Body of pancreas (tissue), 4 donors: ENCODE measurements around the gene FAM131B. TPM values are rescaled to one million over a fixed set of nuclear protein-coding genes. Genes with fewer than 3 reads are reported as not detected.

Source experiments
- ATAC-seq: fragments of 150-250 bp; one replicate; pipeline ENCODE4 v1.9.1; 2016
- DNase-seq, 4 donors: peaks; one replicate each; pipeline ENCODE4 v3.0.0-alpha.2; 2019
- H3K27ac ChIP-seq, 4 donors: fragments of 200-600 bp; sonication (generic); 1 replicate in 3 of 4; 2 replicates in 1 of 4; pipeline versions ENCODE4 v1.5.1 to v1.6.1; 2016 to 2019; ENCODE audit warnings: mild to moderate bottlenecking in 1 of 4, mixed read lengths in 1 of 4, moderate library complexity in 1 of 4
- H3K27me3 ChIP-seq, 2 donors: fragments of 200-600 bp; sonication (generic); one replicate each; pipeline ENCODE4 v1.6.0; 2016; ENCODE audit warnings: mild to moderate bottlenecking in 1 of 2
- H3K36me3 ChIP-seq, 2 donors: fragments of 200-600 bp; sonication (generic); replicated peaks in 1 of 2; 2 replicates each; pipeline ENCODE4 v1.5.1; 2016; ENCODE audit warnings: low read depth in 2 of 2; ENCODE audit not compliant: insufficient read depth in 1 of 2
- H3K4me1 ChIP-seq: fragments of 200-600 bp; sonication (generic); one replicate; pipeline ENCODE4 v1.6.0; 2016
- H3K4me3 ChIP-seq, 2 donors: fragments of 200-600 bp; sonication (generic); 1 replicate in 1 of 2; 2 replicates in 1 of 2; pipeline ENCODE4 v1.5.1; 2016 to 2019
- H3K9me3 ChIP-seq, 3 donors: fragments of 200-600 bp; sonication (generic); 1 replicate in 2 of 3; 2 replicates in 1 of 3; pipeline ENCODE4 v1.5.1; 2016
- POLR2A ChIP-seq, 3 donors: fragments of 450-650 bp; IDR thresholded peaks; one replicate each; pipeline ENCODE4 v1.6.1; 2016; ENCODE audit warnings: antibody characterized with exemption in 3 of 3, mild to moderate bottlenecking in 2 of 3
- WGBS, 2 donors: methylation state at CpG; one replicate each; pipeline ENCODE4 v1.1.5; 2017; 5-methylcytosine and 5-hydroxymethylcytosine counted together
- intact Hi-C: fragments of 100-400 bp; cut with DNase I; formaldehyde crosslinking; loops from one replicate; pipeline ENCODE4 v1.15.1; 2023
- total RNA-seq, 2 donors: library from RNA; depleted of rRNA; stranded (reverse); fragments of >200 nt; gene quantifications; one replicate each; pipeline ENCODE4 v1.1.0, GENCODE V29; 2016
- TF ChIP-seq, protein P1 (sequence below), 7 experiments: fragments of 450-650 bp in 4 of 7; fragments of 200-600 bp in 3 of 7; sonication (generic) in 3 of 7; IDR thresholded peaks; one replicate each; pipeline ENCODE4 v1.5.1; 2016 to 2019; ENCODE audit warnings: antibody characterized with exemption in 7 of 7

The FAM131B gene
- total RNA-seq, 2 donors from 2014 or later: 0.26 TPM; not detected in 1

DNA sequence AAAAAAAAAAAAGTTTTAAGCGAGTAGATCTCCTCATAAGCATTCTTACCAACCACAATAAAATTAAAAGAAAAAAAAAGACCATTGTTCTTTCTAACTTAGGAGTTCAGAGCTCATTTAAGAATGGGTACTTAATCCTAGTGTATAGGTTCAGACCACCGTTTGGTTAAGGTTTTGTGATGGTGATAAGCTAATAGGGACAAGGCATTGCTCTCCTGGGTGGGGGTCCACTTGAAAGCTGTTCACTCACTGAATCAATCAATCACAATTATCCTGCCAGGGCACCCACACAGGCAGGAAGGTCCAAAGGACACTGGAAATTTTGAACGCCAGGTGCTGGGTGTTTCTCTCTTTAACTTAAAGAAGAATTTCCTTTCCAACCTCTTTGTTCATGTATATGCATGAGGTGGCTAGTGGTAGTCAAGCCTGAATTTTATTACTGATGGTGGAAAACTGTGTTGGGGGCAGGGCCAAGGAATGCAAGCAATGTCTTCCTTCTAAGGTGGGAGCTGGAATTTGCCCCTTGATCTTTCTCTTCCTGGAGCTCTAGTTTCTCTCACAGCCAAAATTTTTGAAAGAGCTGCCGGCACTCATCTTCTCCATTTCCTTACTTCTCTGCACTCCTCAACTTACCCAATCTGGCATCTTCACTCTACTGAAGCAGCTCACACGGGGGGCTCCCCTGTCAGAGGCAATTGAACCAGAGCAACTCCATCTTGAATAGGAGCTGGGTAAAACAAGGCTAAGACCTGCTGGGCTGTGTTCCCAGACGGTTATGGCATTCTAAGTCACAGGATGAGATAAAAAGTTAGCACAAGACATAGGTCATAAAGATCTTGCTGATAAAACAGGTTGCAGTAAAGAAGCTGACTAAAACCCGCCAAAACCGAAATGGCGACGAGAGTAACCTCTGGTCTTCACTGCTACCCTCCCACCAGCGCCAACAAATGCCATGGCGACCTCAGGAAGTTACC is 7.5 kb upstream of the FAM131B start:
- no peaks in the 10 kb centered on the region for H3K9me3 ChIP-seq
- no peak for ATAC-seq
- H3K27ac ChIP-seq: no peak overlapping the region
- no peaks in the 10 kb centered on the region for H3K4me1 ChIP-seq
- TF ChIP-seq, protein P1, sequence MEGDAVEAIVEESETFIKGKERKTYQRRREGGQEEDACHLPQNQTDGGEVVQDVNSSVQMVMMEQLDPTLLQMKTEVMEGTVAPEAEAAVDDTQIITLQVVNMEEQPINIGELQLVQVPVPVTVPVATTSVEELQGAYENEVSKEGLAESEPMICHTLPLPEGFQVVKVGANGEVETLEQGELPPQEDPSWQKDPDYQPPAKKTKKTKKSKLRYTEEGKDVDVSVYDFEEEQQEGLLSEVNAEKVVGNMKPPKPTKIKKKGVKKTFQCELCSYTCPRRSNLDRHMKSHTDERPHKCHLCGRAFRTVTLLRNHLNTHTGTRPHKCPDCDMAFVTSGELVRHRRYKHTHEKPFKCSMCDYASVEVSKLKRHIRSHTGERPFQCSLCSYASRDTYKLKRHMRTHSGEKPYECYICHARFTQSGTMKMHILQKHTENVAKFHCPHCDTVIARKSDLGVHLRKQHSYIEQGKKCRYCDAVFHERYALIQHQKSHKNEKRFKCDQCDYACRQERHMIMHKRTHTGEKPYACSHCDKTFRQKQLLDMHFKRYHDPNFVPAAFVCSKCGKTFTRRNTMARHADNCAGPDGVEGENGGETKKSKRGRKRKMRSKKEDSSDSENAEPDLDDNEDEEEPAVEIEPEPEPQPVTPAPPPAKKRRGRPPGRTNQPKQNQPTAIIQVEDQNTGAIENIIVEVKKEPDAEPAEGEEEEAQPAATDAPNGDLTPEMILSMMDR (IDR thresholded peaks at IDR 0.05): no peak
- TF ChIP-seq POLR2A (IDR thresholded peaks at IDR 0.05): no peak
- H3K27me3 ChIP-seq: no peaks in the 10 kb centered on the region
- intact Hi-C loops: no loop called here
- H3K4me3 ChIP-seq: no peak overlapping the region
- no peaks in the 10 kb centered on the region for H3K36me3 ChIP-seq
- WGBS, 2 donors: 77 to 81% methylated on average over 12 of the region's 12 CpGs
- no peak for DNase-seq

DNA sequence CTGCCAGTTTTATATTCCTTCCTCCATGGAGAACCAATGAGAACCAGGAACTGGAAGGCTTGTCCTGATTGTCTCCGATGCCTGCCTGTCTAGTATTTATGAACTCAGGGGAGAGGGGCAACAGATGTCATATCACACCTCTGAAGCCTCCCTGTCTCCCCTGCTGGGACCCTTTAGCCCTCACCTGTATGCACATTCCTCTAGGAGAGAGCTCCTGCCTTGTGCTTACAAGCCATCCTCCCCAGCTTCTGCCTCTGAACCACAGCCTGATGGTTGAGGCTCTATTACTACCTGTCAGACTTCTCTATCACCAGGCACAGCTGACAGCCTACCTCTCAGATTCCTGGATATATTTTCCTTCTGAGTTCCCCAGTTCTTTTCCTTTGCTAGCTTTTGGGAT is 5.9 kb upstream of the FAM131B start:
- TF ChIP-seq, protein P1 (IDR thresholded peaks at IDR 0.05): no peak
- TF ChIP-seq POLR2A (IDR thresholded peaks at IDR 0.05): no peak

DNA sequence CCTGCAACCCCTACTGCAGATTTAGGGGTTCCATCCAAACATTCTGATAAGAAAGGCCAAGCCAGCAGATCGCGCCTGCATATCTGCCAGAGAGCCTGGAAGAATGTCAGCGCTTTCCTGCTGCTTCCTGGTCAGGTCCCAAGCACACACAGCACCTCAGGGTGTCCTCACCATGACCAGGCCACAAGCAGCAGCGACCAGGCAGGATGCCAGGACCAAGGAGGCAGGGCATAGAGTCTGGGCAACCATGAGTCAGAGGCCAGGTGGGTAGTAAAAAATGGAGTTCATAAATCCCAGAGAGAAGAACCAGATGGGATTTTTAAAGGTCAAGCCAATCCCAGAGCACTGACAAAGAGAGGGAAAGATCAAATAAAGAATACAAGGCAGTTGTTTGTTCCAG is 5.5 kb upstream of the FAM131B start:
- no peak overlapping the region for H3K27ac ChIP-seq
- peak; percentile 38 to 64 (median 42) for DNase-seq
- peak; percentile 56 for ATAC-seq

More for the DNA sequence above, 5.9 kb upstream of the FAM131B start:
- no peak for ATAC-seq
- Histone ChIP-seq H3K4me3 (no peak overlapping the region), H3K9me3 (no peaks in the 10 kb centered on the region), H3K36me3 (no peaks in the 10 kb centered on the region), H3K27me3 (no peaks in the 10 kb centered on the region), H3K4me1 (no peaks in the 10 kb centered on the region), H3K27ac (no peak overlapping the region)
- no peak for DNase-seq
- whole genome bisulfite sequencing, 2 donors: 100% methylated on average over 1 of the region's 1 CpG
- intact Hi-C loops: no loop called here

DNA sequence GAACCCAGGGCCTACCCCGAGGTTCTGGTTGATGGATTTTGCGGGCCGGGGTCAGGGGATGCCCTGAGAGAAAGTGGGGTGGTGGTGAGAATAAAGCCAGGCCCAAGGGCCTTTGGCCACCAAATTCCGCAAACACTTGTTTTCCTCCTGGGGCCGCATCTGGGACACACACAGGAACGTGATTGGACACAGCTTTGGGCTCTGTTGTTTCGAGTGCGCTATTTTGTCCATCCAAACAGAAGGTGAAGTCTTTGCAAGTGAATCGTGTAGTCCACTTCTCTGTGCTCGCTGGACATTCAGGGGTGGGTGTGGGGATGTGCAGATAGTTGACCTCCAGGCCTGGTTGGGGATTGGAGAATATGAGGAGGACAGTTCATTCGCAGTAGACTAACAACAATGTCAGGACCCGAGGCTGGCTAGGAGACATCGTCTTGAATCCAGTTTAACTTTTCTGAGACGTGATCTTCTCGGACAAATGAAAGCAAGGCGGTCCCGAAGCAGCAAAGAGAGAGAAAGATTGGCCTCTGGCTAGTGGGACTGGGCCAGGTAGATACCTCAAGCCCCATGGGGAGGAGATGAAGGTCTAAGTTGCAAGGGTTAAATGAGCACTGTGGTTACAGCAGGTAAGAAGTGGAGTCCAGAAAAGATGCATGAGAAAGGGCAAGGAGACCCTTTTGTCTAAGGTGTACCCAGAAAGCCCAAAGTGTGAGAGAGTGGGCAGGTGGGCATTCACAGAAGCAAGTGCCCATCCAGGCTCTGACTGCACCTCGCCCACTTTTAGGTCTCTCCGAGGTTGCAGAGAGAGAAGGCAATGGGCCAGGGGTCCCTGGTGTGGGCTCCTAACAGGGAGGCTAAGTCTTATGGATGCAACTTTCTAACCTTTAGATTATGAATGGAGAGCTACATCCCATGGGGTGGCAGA is 764 bp upstream of the FAM131B start:
- DNase-seq (no peak), ATAC-seq (no peak)
- WGBS, 2 donors: 48 to 60% methylated on average over 11 to 19 of the region's 19 CpGs
- Histone ChIP-seq H3K27me3 (peaks cover 0 to 8% of the 10 kb centered on the region in 2 donors), H3K27ac (no peak overlapping the region), H3K4me1 (peaks cover 15% of the 10 kb centered on the region), H3K36me3 (no peaks in the 10 kb centered on the region), H3K4me3 (no peak overlapping the region), H3K9me3 (no peaks in the 10 kb centered on the region)
- intact Hi-C loops: no loop called here
- no peak for TF ChIP-seq POLR2A (IDR thresholded peaks at IDR 0.05)
- TF ChIP-seq, protein P1 (IDR thresholded peaks at IDR 0.05): no peak

More for the DNA sequence above, 5.5 kb upstream of the FAM131B start:
- WGBS, 2 donors: 66 to 79% methylated on average over 4 of the region's 4 CpGs
- Histone ChIP-seq H3K27me3 (no peaks in the 10 kb centered on the region), H3K4me1 (peaks cover under 1% of the 10 kb centered on the region), H3K36me3 (no peaks in the 10 kb centered on the region), H3K9me3 (no peaks in the 10 kb centered on the region), H3K4me3 (no peak overlapping the region)
- no peak for TF ChIP-seq POLR2A (IDR thresholded peaks at IDR 0.05)
- intact Hi-C loops: no loop called here
